BJ (cell line): ENCODE data around the gene NDUFA13. TPM values are rescaled to one million over a fixed set of nuclear protein-coding genes. Genes with fewer than 3 reads are reported as not detected.
A peak's percentile ranks its signal among the peaks of the same experiment; 100 is the strongest.

Experiments
- CTCF ChIA-PET: fragments of 350-600 bp; formaldehyde crosslinking; extraction: SDS; loops from one replicate; lab custom pipeline; 2021; ENCODE audit warnings: antibody characterized with exemption, inconsistent platforms; lab: Yijun Ruan, JAX
- POLR2A ChIA-PET: fragments of 300-600 bp; sonication (Branson Sonifier 250); formaldehyde crosslinking; extraction: SDS; loops from one replicate; lab custom pipeline; 2021; ENCODE audit warnings: antibody characterized with exemption; lab: Charles Lee
- DNase-seq: peaks from one replicate; pipeline ENCODE4 v3.0.0-alpha.2; 2011; ENCODE audit warnings: low read depth
- H3K27me3 ChIP-seq: 2 replicates; pipeline ENCODE4 v1.6.0; 2011; ENCODE audit warnings: low read length; ENCODE audit not compliant: control insufficient read depth, insufficient read depth
- H3K36me3 ChIP-seq: 2 replicates; pipeline ENCODE4 v1.5.1; 2011; ENCODE audit warnings: low read length; ENCODE audit not compliant: control insufficient read depth, insufficient read depth
- H3K4me3 ChIP-seq: 2 replicates; pipeline ENCODE4 v1.5.1; 2011; ENCODE audit warnings: low read depth, mild to moderate bottlenecking, control low read depth, low read length
- CTCF ChIP-seq: IDR thresholded peaks from 2 replicates; pipeline ENCODE4 v1.5.1; 2011; ENCODE audit warnings: low read depth, mild to moderate bottlenecking, control low read depth, inconsistent platforms, low read length, moderate library complexity; ENCODE audit not compliant: insufficient read depth
- polyA plus RNA-seq: library from polyadenylated mRNA; depleted of rRNA; stranded (reverse); fragments of >200 nt; gene quantifications from 2 replicates; pipeline ENCODE4 v1.2.3, GENCODE V29; 2011

NDUFA13 gene
- polyA plus RNA-seq, 1 experiment = 597 TPM

- no peak for DNase-seq
- POLR2A ChIA-PET = no interaction called here
- Histone ChIP-seq H3K27me3 (no peaks in the 10 kb centered on the region; the same call in 1 of the 2 replicates), H3K36me3 (no peaks in the 10 kb centered on the region), H3K4me3 (no peak overlapping the region)
- no peak for TF ChIP-seq CTCF
- CTCF ChIA-PET = interaction anchor here (0.6 to 8.0 kb wide), 8 partner anchors 11 to 200 kb away, joined by 3 to 103 read pairs (median 5); partner anchors contain the start of genes GMIP and YJEFN3
Measured at GRCh38 chr19:19549804-19550464, 33.9 kb downstream of the NDUFA13 start.

- Histone ChIP-seq H3K4me3 (no peak overlapping the region), H3K36me3 (no peaks in the 10 kb centered on the region), H3K27me3 (no peaks in the 10 kb centered on the region; the same call in 1 of the 2 replicates)
- CTCF ChIA-PET = interaction anchor here (0.6 to 8.0 kb wide), 8 partner anchors 10 to 200 kb away, joined by 3 to 103 read pairs (median 5); partner anchors contain the start of genes GMIP and YJEFN3
- POLR2A ChIA-PET = no interaction called here
- DNase-seq = no peak
- no peak for TF ChIP-seq CTCF
Measured at GRCh38 chr19:19550485-19550929, 34.5 kb downstream of the NDUFA13 start.

- no peak for DNase-seq
- Histone ChIP-seq H3K27me3 (no peaks in the 10 kb centered on the region; the same call in 1 of the 2 replicates), H3K36me3 (no peaks in the 10 kb centered on the region), H3K4me3 (no peak overlapping the region)
- CTCF ChIA-PET = interaction anchor here (0.6 to 8.0 kb wide), 11 partner anchors 10 to 124 kb away, joined by 3 to 103 read pairs (median 3); partner anchors contain the start of genes GMIP, NDUFA13 and YJEFN3
- POLR2A ChIA-PET = no interaction called here
- TF ChIP-seq CTCF = no peak
Measured at GRCh38 chr19:19550972-19551852, 35.2 kb downstream of the NDUFA13 start.

- ChIA-PET CTCF (interaction anchor here (0.6 to 8.0 kb wide), 11 partner anchors 8 to 124 kb away, joined by 3 to 103 read pairs (median 4); partner anchors contain the start of genes GMIP, NDUFA13 and YJEFN3), POLR2A (no interaction called here)
- DNase-seq = no peak
- no peak overlapping the region for H3K4me3 ChIP-seq
- no peaks in the 10 kb centered on the region; the same call in 1 of the 2 replicates for H3K27me3 ChIP-seq
- no peak for TF ChIP-seq CTCF
- H3K36me3 ChIP-seq = no peaks in the 10 kb centered on the region
Measured at GRCh38 chr19:19551853-19552192, 35.8 kb downstream of the NDUFA13 start.

- no peaks in the 10 kb centered on the region for H3K36me3 ChIP-seq
- CTCF ChIA-PET = interaction anchor here (0.6 to 8.0 kb wide), 14 partner anchors 9 to 91 kb away, joined by 3 to 103 read pairs (median 8); partner anchors contain the start of genes CILP2, GMIP, PBX4 and YJEFN3
- DNase-seq = no peak
- peak; percentile 72 for TF ChIP-seq CTCF
- POLR2A ChIA-PET = no interaction called here
- H3K4me3 ChIP-seq = no peak overlapping the region
- no peaks in the 10 kb centered on the region; the same call in 1 of the 2 replicates for H3K27me3 ChIP-seq
Measured at GRCh38 chr19:19552798-19553197, 36.8 kb downstream of the NDUFA13 start.
